HG03097 (cell line): Measurements from ENCODE around the gene TMPRSS3.

Source experiments
- ATAC-seq: cut with Tn5 transposase; IDR thresholded peaks from one replicate; pipeline ENCODE4 v1.9.1; 2021; ENCODE audit not compliant: unreplicated experiment, low FRiP score

Gene TMPRSS3

GRCh38 chr21:42374864-42375499, 20.9 kb downstream of the TMPRSS3 start:
- ATAC-seq, result no peak

- no peak for ATAC-seq
These were observed 21.4 kb downstream of the TMPRSS3 start for GRCh38 chr21:42374457-42374856.

- no peak for ATAC-seq
These were observed 21.9 kb downstream of the TMPRSS3 start for GRCh38 chr21:42373908-42374455.

GRCh38 chr21:42373196-42373907, 22.5 kb downstream of the TMPRSS3 start:
- ATAC-seq, result no peak

GRCh38 chr21:42370894-42371654, 24.8 kb downstream of the TMPRSS3 start:
- no peak for ATAC-seq

GRCh38 chr21:42369821-42370220, 26.0 kb downstream of the TMPRSS3 start:
- no peak for ATAC-seq

GRCh38 chr21:42367367-42368165, 28.3 kb downstream of the TMPRSS3 start:
- no peak for ATAC-seq

- ATAC-seq, result no peak
These were observed 29.4 kb downstream of the TMPRSS3 start, which contains the start of gene TFF1 for GRCh38 chr21:42366292-42367010. TSS of gene TFF1 (minus strand) at chr21:42366535. CDS start at chr21:42366495, 40 bp downstream.

GRCh38 chr21:42365770-42366169, 30.1 kb downstream of the TMPRSS3 start:
- ATAC-seq, result no peak

- no peak for ATAC-seq
These were observed 31.5 kb downstream of the TMPRSS3 start for GRCh38 chr21:42364304-42364865.

GRCh38 chr21:42363312-42363711, 32.5 kb downstream of the TMPRSS3 start:
- no peak for ATAC-seq

GRCh38 chr21:42362700-42363099, 33.2 kb downstream of the TMPRSS3 start:
- no peak for ATAC-seq

- no peak for ATAC-seq
These were observed 33.7 kb downstream of the TMPRSS3 start for GRCh38 chr21:42362198-42362597.

GRCh38 chr21:42361286-42361685, 34.6 kb downstream of the TMPRSS3 start:
- no peak for ATAC-seq

- no peak for ATAC-seq
These were observed 35.5 kb downstream of the TMPRSS3 start for GRCh38 chr21:42360317-42360716.

- no peak for ATAC-seq
These were observed 36.9 kb downstream of the TMPRSS3 start for GRCh38 chr21:42358937-42359336.

- no peak for ATAC-seq
These were observed 37.6 kb downstream of the TMPRSS3 start for GRCh38 chr21:42358261-42358660.

GRCh38 chr21:42357307-42357706, 38.5 kb downstream of the TMPRSS3 start:
- ATAC-seq, result no peak

GRCh38 chr21:42356650-42357049, 39.2 kb downstream of the TMPRSS3 start:
- ATAC-seq, result no peak
